H1 (cell line): ENCODE data around the gene PCNX1. TPM values are rescaled to one million over a fixed set of nuclear protein-coding genes. Genes with fewer than 3 reads are reported as not detected.

Experiments used
- ASH2L ChIP-seq: fragments of 200-600, 300-600 bp; sonication (generic); IDR thresholded peaks from one replicate; pipeline ENCODE4 v1.7.1; 2017; ENCODE audit warnings: low read length
- BCL11A ChIP-seq, 2 experiments: IDR thresholded peaks; one replicate each; pipeline ENCODE4 v1.6.1; 2011; ENCODE audit warnings: low read depth in 2 of 2, low read length in 2 of 2, mild to moderate bottlenecking in 2 of 2
- CEBPB ChIP-seq: IDR thresholded peaks from 2 replicates; pipeline ENCODE4 v1.6.1; 2012; ENCODE audit warnings: low read depth, low read length
- CTCF ChIP-seq, 3 experiments: IDR thresholded peaks; 1 replicate in 2 of 3; 2 replicates in 1 of 3; pipeline versions ENCODE4 v1.5.1 to v1.6.1; 2011; ENCODE audit warnings: low read length in 3 of 3, mild to moderate bottlenecking in 3 of 3, inconsistent platforms in 2 of 3, low read depth in 1 of 3, moderate library complexity in 1 of 3; ENCODE audit not compliant: insufficient read depth in 1 of 3; ENCODE audit errors: control extremely low read depth in 1 of 3
- FOSL1 ChIP-seq: IDR thresholded peaks from 2 replicates; pipeline ENCODE4 v1.6.1; 2011; ENCODE audit warnings: mild to moderate bottlenecking, low read depth, low read length, moderate library complexity; ENCODE audit not compliant: insufficient read depth
- HDAC6 ChIP-seq: IDR thresholded peaks from one replicate; pipeline ENCODE4 v1.7.1; 2012; ENCODE audit warnings: low read depth, mild to moderate bottlenecking, inconsistent platforms, low read length, moderate library complexity
- NANOG ChIP-seq: IDR thresholded peaks from 2 replicates; pipeline ENCODE4 v1.6.1; 2011; ENCODE audit warnings: low read length, low read depth, mild to moderate bottlenecking, inconsistent platforms; ENCODE audit not compliant: insufficient read depth, poor library complexity, severe bottlenecking
- PHF8 ChIP-seq: fragments of 200-600 bp; sonication (generic); conservative IDR thresholded peaks from 2 replicates; pipeline ENCODE4 v1.7.1; 2012; ENCODE audit warnings: low read depth, mild to moderate bottlenecking, inconsistent platforms, low read length, moderate library complexity
- RBBP5 ChIP-seq: IDR thresholded peaks from 2 replicates; pipeline ENCODE4 v1.7.1; 2012; ENCODE audit warnings: low read depth, mild to moderate bottlenecking, inconsistent platforms, low read length, moderate library complexity, borderline replicate concordance
- SAP30 ChIP-seq: fragments of 300-600 bp; sonication (generic); IDR thresholded peaks from 2 replicates; pipeline ENCODE4 v1.7.1; 2012; ENCODE audit warnings: low read length, moderate library complexity, mild to moderate bottlenecking, inconsistent platforms; ENCODE audit not compliant: insufficient read depth, insufficient replicate concordance
- SIN3A ChIP-seq, 2 experiments: IDR thresholded peaks in 1 of 2; conservative IDR thresholded peaks in 1 of 2; 2 replicates each; pipeline ENCODE4 v1.6.1; 2011 to 2012; ENCODE audit warnings: low read length in 2 of 2, improper control_type of control experiment in 1 of 2, low read depth in 1 of 2, mild to moderate bottlenecking in 1 of 2
- SIRT6 ChIP-seq: IDR thresholded peaks from one replicate; pipeline ENCODE4 v1.7.1; 2012; ENCODE audit warnings: low read length, inconsistent platforms
- TAF1 ChIP-seq: IDR thresholded peaks from 2 replicates; pipeline ENCODE4 v1.6.1; 2011; ENCODE audit warnings: mild to moderate bottlenecking, low read depth, low read length
- YY1 ChIP-seq: IDR thresholded peaks from 2 replicates; pipeline ENCODE4 v1.6.1; 2011; ENCODE audit warnings: low read depth, mild to moderate bottlenecking, low read length
- polyA plus RNA-seq, 7 experiments: library from polyadenylated mRNA; depleted of rRNA in 3 of 7; stranded (reverse) in 5 of 7; unstranded in 2 of 7; fragments of >200 nt in 5 of 7; fragments of 200-250 nt in 2 of 7; gene quantifications; 1 replicate in 5 of 7; 2 replicates in 1 of 7; 4 replicates in 1 of 7; pipeline versions ENCODE4 v1.2.1 to v1.2.3, GENCODE V29; 2011 to 2013; ENCODE audit warnings: missing spikeins in 2 of 7, mixed read lengths in 2 of 7
- total RNA-seq: library from RNA; stranded (reverse); fragmentation: NEBNext Ultra II Directional; extraction: Animal tissue kit (Norgen Biotek cat#: 25700); gene quantifications from 2 replicates; pipeline ENCODE4 v1.2.1, GENCODE V29; 2021

PCNX1 gene
- total and polyA plus RNA-seq, 2 of the 8 experiments (the other 6 are each of a cell fraction or from before 2014, with no cell fraction given), result 37.7 to 53.2 TPM

- TF ChIP-seq NANOG (peak; percentile 3), CEBPB (no peak), ASH2L (no peak), FOSL1 (no peak), TAF1 (peak; percentile 81), YY1 (peak; percentile 89), SIRT6 (no peak), SAP30 (no peak), HDAC6 (no peak), RBBP5 (peak; percentile 92; the same call in 1 of the 2 replicates), CTCF (IDR thresholded peaks at IDR 0.05; ENCODE audit: control extremely low read depth in 1 of 3, insufficient read depth in 1 of 3, low read depth in 1 of 3, low read length in 3 of 3) (peak; percentile 72 to 90 (median 75)), BCL11A (IDR thresholded peaks at IDR 0.05; ENCODE audit: low read depth in 2 of 2, low read length in 2 of 2) (no peak), PHF8 (peak; percentile 62), SIN3A (conservative IDR thresholded peaks at IDR 0.05 in 1 of 2, IDR thresholded peaks at IDR 0.05 in 1 of 2; ENCODE audit: low read depth in 1 of 2, low read length in 2 of 2) (0 out of 4 replicates have a peak, but pooled peaks of 1 of the 2 experiments have one; percentile 33)
Observed at GRCh38 chr14:70907176-70907995, at the start of gene PCNX1 (continued).
